ENCODE measurements around the gene EML6. TPM values are rescaled to one million over a fixed set of nuclear protein-coding genes. Genes with fewer than 3 reads are reported as not detected.

The EML6 gene
- total and polyA plus RNA-seq, 2 experiments from 2014 or later = 2.7 to 6.2 TPM

- no peaks in the 10 kb centered on the region for H3K4me1 Mint-ChIP-seq
- H3K27ac Mint-ChIP-seq = no peak overlapping the region
- no peaks in the 10 kb centered on the region for H3K27me3 ChIP-seq (ENCODE audit: insufficient read depth)
- no peak overlapping the region for H3K27ac ChIP-seq (ENCODE audit: low read depth)
- no peaks in the 10 kb centered on the region for H3K9me2 ChIP-seq (ENCODE audit: insufficient read depth)
- DNase-seq (ENCODE audit: low spot score) (no peak), ATAC-seq (no peak)
- H3K4me1 ChIP-seq (ENCODE audit: insufficient read depth) = no peaks in the 10 kb centered on the region
- H3K9me3 Mint-ChIP-seq = no peaks in the 10 kb centered on the region
- no peaks in the 10 kb centered on the region for H4K20me1 ChIP-seq (replicated peaks; ENCODE audit: insufficient read depth)
- H3K36me3 ChIP-seq (ENCODE audit: insufficient read depth) = no peaks in the 10 kb centered on the region
- no peak overlapping the region for H3K4me3 ChIP-seq
- H3K79me2 ChIP-seq (replicated peaks; ENCODE audit: insufficient read depth) = no peaks in the 10 kb centered on the region
- no peak for TF ChIP-seq EZH2phosphoT487 (IDR thresholded peaks at IDR 0.05; ENCODE audit: unreplicated experiment)
- TF ChIP-seq JUNB (IDR thresholded peaks at IDR 0.05; ENCODE audit: unreplicated experiment) = no peak
- TF ChIP-seq ZNF462 (CRISPR knock-in tag; IDR thresholded peaks at IDR 0.05) = no peak
- TF ChIP-seq STAT1 (IDR thresholded peaks at IDR 0.05; ENCODE audit: unreplicated experiment) = no peak
- no peak for TF ChIP-seq EZH2 (IDR thresholded peaks at IDR 0.05; ENCODE audit: low read depth, unreplicated experiment)
- TF ChIP-seq ETS1 (IDR thresholded peaks at IDR 0.05) = no peak
- H3K4me2 ChIP-seq = no peak overlapping the region
- H3K36me3 Mint-ChIP-seq (ENCODE audit: low read depth) = no peaks in the 10 kb centered on the region
- no peaks in the 10 kb centered on the region for H3F3A ChIP-seq (replicated peaks; ENCODE audit: low read depth)
- H2AFZ ChIP-seq = no peak overlapping the region
- no peak overlapping the region for H3K4me3 Mint-ChIP-seq
- H3K27me3 Mint-ChIP-seq (ENCODE audit: insufficient read depth, low read depth, poor library complexity) = peaks cover 2% of the 10 kb centered on the region
These were observed 177.9 kb downstream of the EML6 start for GRCh38 chr2:54901224-54901986.

Data from GM23338 (cell line).